ENCODE results near the gene RASSF7.

DNA sequence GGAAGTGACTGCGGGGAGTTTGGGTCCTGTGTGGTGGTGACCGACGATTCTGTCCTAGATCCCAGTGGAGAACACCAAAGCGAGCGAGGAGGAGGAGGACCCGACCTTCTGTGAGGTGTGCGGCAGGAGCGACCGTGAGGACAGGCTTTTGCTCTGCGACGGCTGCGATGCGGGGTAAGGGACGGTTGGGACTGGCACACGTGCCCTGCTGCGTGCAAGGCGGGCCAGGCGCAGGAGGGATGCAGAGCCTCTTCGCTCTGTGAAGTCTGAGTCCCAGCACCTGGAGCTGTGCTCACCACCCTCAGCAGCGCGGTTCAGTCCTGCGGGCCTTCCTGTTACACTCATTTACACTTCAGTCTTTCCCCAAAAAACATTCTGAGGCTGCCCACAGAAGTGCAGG is 31.7 kb downstream of the RASSF7 start:
- TF ChIP-seq SP1 (CRISPR knock-in tag; conservative IDR thresholded peaks at IDR 0.05), result no peak
- TF ChIP-seq, protein P1, sequence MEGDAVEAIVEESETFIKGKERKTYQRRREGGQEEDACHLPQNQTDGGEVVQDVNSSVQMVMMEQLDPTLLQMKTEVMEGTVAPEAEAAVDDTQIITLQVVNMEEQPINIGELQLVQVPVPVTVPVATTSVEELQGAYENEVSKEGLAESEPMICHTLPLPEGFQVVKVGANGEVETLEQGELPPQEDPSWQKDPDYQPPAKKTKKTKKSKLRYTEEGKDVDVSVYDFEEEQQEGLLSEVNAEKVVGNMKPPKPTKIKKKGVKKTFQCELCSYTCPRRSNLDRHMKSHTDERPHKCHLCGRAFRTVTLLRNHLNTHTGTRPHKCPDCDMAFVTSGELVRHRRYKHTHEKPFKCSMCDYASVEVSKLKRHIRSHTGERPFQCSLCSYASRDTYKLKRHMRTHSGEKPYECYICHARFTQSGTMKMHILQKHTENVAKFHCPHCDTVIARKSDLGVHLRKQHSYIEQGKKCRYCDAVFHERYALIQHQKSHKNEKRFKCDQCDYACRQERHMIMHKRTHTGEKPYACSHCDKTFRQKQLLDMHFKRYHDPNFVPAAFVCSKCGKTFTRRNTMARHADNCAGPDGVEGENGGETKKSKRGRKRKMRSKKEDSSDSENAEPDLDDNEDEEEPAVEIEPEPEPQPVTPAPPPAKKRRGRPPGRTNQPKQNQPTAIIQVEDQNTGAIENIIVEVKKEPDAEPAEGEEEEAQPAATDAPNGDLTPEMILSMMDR (IDR thresholded peaks at IDR 0.05), result no peak
